Osteoblast (primary cell): ENCODE results near the gene NUDT8. TPM values are rescaled to one million over a fixed set of nuclear protein-coding genes. Genes with fewer than 3 reads are reported as not detected.

Experiments
- DNase-seq: peaks from one replicate; pipeline ENCODE4 v3.0.0; 2011; ENCODE audit warnings: low spot score, mixed read lengths; ENCODE audit not compliant: insufficient read length; ENCODE audit errors: missing footprints
- H2AFZ ChIP-seq: 2 replicates; pipeline ENCODE4 v1.6.0; 2011; ENCODE audit warnings: mild to moderate bottlenecking, low read length
- H3K27ac ChIP-seq: 2 replicates; pipeline ENCODE4 v1.5.1; 2011; ENCODE audit warnings: mild to moderate bottlenecking, low read depth, low read length, moderate library complexity
- H3K27me3 ChIP-seq: 2 replicates; pipeline ENCODE4 v1.6.0; 2012; ENCODE audit warnings: mild to moderate bottlenecking, control low read depth, inconsistent platforms, low read length, moderate library complexity; ENCODE audit not compliant: insufficient read depth
- H3K36me3 ChIP-seq: 2 replicates; pipeline ENCODE4 v1.5.1; 2011; ENCODE audit warnings: mild to moderate bottlenecking, low read length, control low read depth, moderate library complexity; ENCODE audit not compliant: insufficient read depth
- H3K4me1 ChIP-seq: 2 replicates; pipeline ENCODE4 v1.5.1; 2011; ENCODE audit warnings: mild to moderate bottlenecking, low read length, control low read depth, moderate library complexity; ENCODE audit not compliant: insufficient read depth
- H3K4me2 ChIP-seq: 2 replicates; pipeline ENCODE4 v1.6.0; 2011; ENCODE audit warnings: mild to moderate bottlenecking, low read length; ENCODE audit not compliant: insufficient read depth
- H3K4me3 ChIP-seq: fragments of 200-600 bp; sonication (generic); 3 replicates; pipeline ENCODE4 v1.5.1; 2012; ENCODE audit warnings: mild to moderate bottlenecking, low read length, inconsistent platforms; ENCODE audit not compliant: insufficient read depth
- H3K79me2 ChIP-seq: 2 replicates; pipeline ENCODE4 v1.6.0; 2012; ENCODE audit warnings: mild to moderate bottlenecking, low read length, control low read depth, inconsistent platforms; ENCODE audit not compliant: insufficient read depth
- H3K9me3 ChIP-seq: 2 replicates; pipeline ENCODE4 v1.5.1; 2011; ENCODE audit warnings: low read depth, low read length, control low read depth
- H4K20me1 ChIP-seq: 2 replicates; pipeline ENCODE4 v1.6.0; 2012; ENCODE audit warnings: mild to moderate bottlenecking, low read length, control low read depth; ENCODE audit not compliant: insufficient read depth
- small RNA-seq: library from RNA; depleted of rRNA; stranded (forward); fragments of <200 nt; gene quantifications from one replicate; pipeline ENCODE3, GENCODE V24; 2012
- total RNA-seq: library from RNA; depleted of rRNA; stranded (reverse); fragments of >200 nt; gene quantifications from 2 replicates; pipeline ENCODE4 v1.2.3, GENCODE V29; 2012
- TF ChIP-seq, protein P1 (sequence below): IDR thresholded peaks from 2 replicates; pipeline ENCODE4 v1.5.1; 2011; ENCODE audit warnings: mild to moderate bottlenecking, low read depth, low read length, moderate library complexity; ENCODE audit errors: extremely low read depth

The NUDT8 gene
- total RNA-seq, 1 donor: 4.7 TPM

DNA sequence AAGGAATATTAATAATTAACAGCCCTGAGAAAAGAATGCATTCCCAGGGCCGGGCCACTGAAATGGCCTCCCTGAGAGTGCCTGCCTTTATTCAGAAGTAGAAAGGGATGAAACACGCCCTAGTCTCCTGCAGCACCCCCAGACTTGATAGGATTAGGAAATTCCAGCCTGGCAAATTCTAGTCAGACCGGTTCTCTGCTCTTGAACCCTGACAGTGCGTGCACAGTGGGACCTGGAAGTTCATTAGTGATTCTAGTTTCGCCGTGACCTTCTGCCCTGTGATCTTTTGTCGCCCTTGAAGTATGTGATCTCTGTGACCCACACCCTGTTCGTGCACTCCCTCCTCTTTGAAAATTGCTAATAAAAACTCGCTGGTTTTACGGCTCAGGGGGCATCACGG, 48.3 kb downstream of the NUDT8 start:
- TF ChIP-seq, protein P1, sequence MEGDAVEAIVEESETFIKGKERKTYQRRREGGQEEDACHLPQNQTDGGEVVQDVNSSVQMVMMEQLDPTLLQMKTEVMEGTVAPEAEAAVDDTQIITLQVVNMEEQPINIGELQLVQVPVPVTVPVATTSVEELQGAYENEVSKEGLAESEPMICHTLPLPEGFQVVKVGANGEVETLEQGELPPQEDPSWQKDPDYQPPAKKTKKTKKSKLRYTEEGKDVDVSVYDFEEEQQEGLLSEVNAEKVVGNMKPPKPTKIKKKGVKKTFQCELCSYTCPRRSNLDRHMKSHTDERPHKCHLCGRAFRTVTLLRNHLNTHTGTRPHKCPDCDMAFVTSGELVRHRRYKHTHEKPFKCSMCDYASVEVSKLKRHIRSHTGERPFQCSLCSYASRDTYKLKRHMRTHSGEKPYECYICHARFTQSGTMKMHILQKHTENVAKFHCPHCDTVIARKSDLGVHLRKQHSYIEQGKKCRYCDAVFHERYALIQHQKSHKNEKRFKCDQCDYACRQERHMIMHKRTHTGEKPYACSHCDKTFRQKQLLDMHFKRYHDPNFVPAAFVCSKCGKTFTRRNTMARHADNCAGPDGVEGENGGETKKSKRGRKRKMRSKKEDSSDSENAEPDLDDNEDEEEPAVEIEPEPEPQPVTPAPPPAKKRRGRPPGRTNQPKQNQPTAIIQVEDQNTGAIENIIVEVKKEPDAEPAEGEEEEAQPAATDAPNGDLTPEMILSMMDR: no peak
- Histone ChIP-seq H3K4me2 (no peak overlapping the region), H4K20me1 (peaks cover 13% of the 10 kb centered on the region), H3K4me1 (peaks cover 8% of the 10 kb centered on the region), H3K9me3 (no peaks in the 10 kb centered on the region), H2AFZ (no peak overlapping the region), H3K79me2 (peaks cover 22% of the 10 kb centered on the region), H3K27me3 (peaks cover 31% of the 10 kb centered on the region), H3K4me3 (no peak overlapping the region), H3K27ac (no peak overlapping the region), H3K36me3 (peaks cover 12% of the 10 kb centered on the region)
- DNase-seq: no peak

DNA sequence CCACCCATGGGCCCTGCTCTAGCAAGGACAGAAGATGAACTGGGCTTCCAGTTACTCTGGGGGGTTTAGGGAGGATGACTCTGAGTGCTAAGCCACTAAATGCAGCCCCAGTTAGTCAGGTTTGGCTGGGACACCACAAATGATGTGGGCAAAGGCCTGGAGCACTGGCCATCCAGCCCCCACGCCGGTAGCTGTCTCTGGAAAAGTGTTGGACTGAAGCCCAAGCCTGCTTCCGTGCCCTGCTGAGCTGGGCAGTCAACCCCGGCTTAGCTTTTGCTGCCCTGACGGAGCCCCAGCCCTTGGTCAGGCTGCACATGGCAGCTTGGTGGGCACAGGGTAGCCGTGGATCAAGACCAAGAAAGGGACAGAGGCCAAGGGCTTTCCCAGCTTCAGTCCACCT, 51.8 kb downstream of the NUDT8 start:
- DNase-seq: no peak
- peaks cover 31% of the 10 kb centered on the region for H3K27me3 ChIP-seq
- no peaks in the 10 kb centered on the region for H4K20me1 ChIP-seq
- TF ChIP-seq, protein P1: no peak
- no peaks in the 10 kb centered on the region for H3K9me3 ChIP-seq
- no peaks in the 10 kb centered on the region for H3K36me3 ChIP-seq
- H3K4me2 ChIP-seq: no peak overlapping the region
- H3K79me2 ChIP-seq: peaks cover 4% of the 10 kb centered on the region
- no peaks in the 10 kb centered on the region for H3K4me1 ChIP-seq
- H3K27ac ChIP-seq: no peak overlapping the region
- H2AFZ ChIP-seq: no peak overlapping the region
- H3K4me3 ChIP-seq: no peak overlapping the region

Small RNAs within 50 kb of the gene (small RNA-seq; reads per million reads assigned to genes)
- gene AP003385.3: not detected

Other genes with a start within 250 kb of the NUDT8 start
- gene RAD9A, start 238.0 kb downstream of the NUDT8 start, total RNA-seq: 7.6 and 10.3 TPM in 2 replicates
- 161 and 169 TPM in 2 replicates for gene PPP1CA, start 228.1 kb downstream of the NUDT8 start, total RNA-seq
- gene TBC1D10C, start 225.9 kb downstream of the NUDT8 start, total RNA-seq: not detected in 2 replicates
- gene CARNS1, start 214.3 kb downstream of the NUDT8 start, total RNA-seq: under 0.01 TPM in 2 replicates
- 33.9 and 36.9 TPM in 2 replicates for gene RPS6KB2, start 201.4 kb downstream of the NUDT8 start, total RNA-seq
- gene PTPRCAP, start 192.3 kb downstream of the NUDT8 start, total RNA-seq: under 0.01 and 0.36 TPM in 2 replicates
- 137 and 140 TPM in 2 replicates for gene CORO1B, start 186.5 kb downstream of the NUDT8 start, total RNA-seq
- not detected in 2 replicates for gene GPR152, start 177.2 kb downstream of the NUDT8 start, total RNA-seq
- gene CABP4, start 174.6 kb downstream of the NUDT8 start, total RNA-seq: not detected in 2 replicates
- 15.6 and 29.3 TPM in 2 replicates for gene TMEM134, start 160.7 kb downstream of the NUDT8 start, total RNA-seq
- gene AIP, start 146.9 kb downstream of the NUDT8 start, total RNA-seq: 64.2 and 71.3 TPM in 2 replicates
- 13.3 and 14.1 TPM in 2 replicates for gene PITPNM1, start 124.6 kb downstream of the NUDT8 start, total RNA-seq
- gene CDK2AP2, start 121.8 kb downstream of the NUDT8 start, total RNA-seq: 6.2 and 10.3 TPM in 2 replicates
- not detected in 2 replicates for gene CABP2, start 106.5 kb downstream of the NUDT8 start, total RNA-seq
- gene GSTP1, start 46.1 kb downstream of the NUDT8 start, total RNA-seq: 361 and 465 TPM in 2 replicates
- gene NDUFV1, start 23.0 kb downstream of the NUDT8 start, total RNA-seq: 146 and 158 TPM in 2 replicates
- gene TBX10, start 9.8 kb upstream of the NUDT8 start, total RNA-seq: not detected in 2 replicates
- under 0.01 and 0.29 TPM in 2 replicates for gene ACY3, start 20.8 kb upstream of the NUDT8 start, total RNA-seq
- gene ALDH3B2, start 44.7 kb upstream of the NUDT8 start, total RNA-seq: not detected in 2 replicates